HepG2 (cell line): Measurements from ENCODE around the gene CHMP6. TPM values are rescaled to one million over a fixed set of nuclear protein-coding genes. Genes with fewer than 3 reads are reported as not detected.

Source experiments
- ATRX ChIP-seq: sonication (generic); formaldehyde crosslinking; IDR thresholded peaks from 2 replicates; pipeline ENCODE4 v1.4.0; 2020; ENCODE audit warnings: missing genetic modification reagents, borderline replicate concordance
- HOXA3 ChIP-seq: sonication (generic); formaldehyde crosslinking; IDR thresholded peaks from 2 replicates; pipeline ENCODE4 v1.5.0; 2020; ENCODE audit warnings: missing genetic modification reagents
- TCF12 ChIP-seq, 2 experiments: fragments of 450-650 bp in 1 of 2; sonication (generic) in 1 of 2; formaldehyde crosslinking in 1 of 2; IDR thresholded peaks; 2 replicates each; pipeline versions ENCODE4 v1.6.1 to v1.8.0; 2017 to 2022; ENCODE audit warnings: antibody characterized with exemption in 1 of 2, mild to moderate bottlenecking in 1 of 2, missing genetic modification reagents in 1 of 2, moderate library complexity in 1 of 2
- ZEB1 ChIP-seq: IDR thresholded peaks from 2 replicates; pipeline ENCODE4 v1.6.1; 2012; ENCODE audit warnings: mild to moderate bottlenecking, low read depth, inconsistent platforms; ENCODE audit not compliant: insufficient replicate concordance
- ZMYM2 ChIP-seq: sonication (generic); formaldehyde crosslinking; IDR thresholded peaks from 2 replicates; pipeline ENCODE4 v1.8.0; 2022; ENCODE audit warnings: mild to moderate bottlenecking, missing genetic modification reagents
- ZSCAN25 ChIP-seq: sonication (generic); formaldehyde crosslinking; IDR thresholded peaks from 2 replicates; pipeline ENCODE4 v1.8.0; 2022; ENCODE audit warnings: mild to moderate bottlenecking, missing genetic modification reagents
- polyA plus RNA-seq, 8 experiments: library from polyadenylated mRNA; depleted of rRNA in 3 of 8; stranded (reverse) in 7 of 8; unstranded in 1 of 8; fragments of >200 nt; fragmentation: Illumina TruSeq in 4 of 8; extraction: Trizol in 4 of 8; gene quantifications; 2 replicates each; pipeline versions ENCODE4 v1.2.1 to v1.2.3, GENCODE V29; 2011 to 2016; ENCODE audit warnings: low read depth in 4 of 8, missing spikeins in 1 of 8, mixed read lengths in 1 of 8; ENCODE audit not compliant: insufficient read depth in 1 of 8
- total RNA-seq, 5 experiments: library from RNA; depleted of rRNA; stranded (reverse); fragments of >200 nt; fragmentation: Illumina TruSeq; extraction: Trizol; gene quantifications; 2 replicates each; pipeline ENCODE4 v1.2.3, GENCODE V29; 2016; ENCODE audit warnings: low read depth in 1 of 5
- TF ChIP-seq, protein P1 (sequence below): sonication (generic); formaldehyde crosslinking; IDR thresholded peaks from 2 replicates; pipeline ENCODE4 v1.5.0; 2020; ENCODE audit warnings: mild to moderate bottlenecking, missing genetic modification reagents
- TF ChIP-seq, protein P2 (sequence below): sonication (generic); formaldehyde crosslinking; IDR thresholded peaks from 2 replicates; pipeline ENCODE4 v1.5.1; 2020; ENCODE audit warnings: mild to moderate bottlenecking, missing genetic modification reagents, moderate library complexity

Gene CHMP6
- total and polyA plus RNA-seq, 2 of the 13 experiments (the other 11 are each of a cell fraction or from before 2014, with no cell fraction given), result 11.1 to 24.2 TPM

DNA sequence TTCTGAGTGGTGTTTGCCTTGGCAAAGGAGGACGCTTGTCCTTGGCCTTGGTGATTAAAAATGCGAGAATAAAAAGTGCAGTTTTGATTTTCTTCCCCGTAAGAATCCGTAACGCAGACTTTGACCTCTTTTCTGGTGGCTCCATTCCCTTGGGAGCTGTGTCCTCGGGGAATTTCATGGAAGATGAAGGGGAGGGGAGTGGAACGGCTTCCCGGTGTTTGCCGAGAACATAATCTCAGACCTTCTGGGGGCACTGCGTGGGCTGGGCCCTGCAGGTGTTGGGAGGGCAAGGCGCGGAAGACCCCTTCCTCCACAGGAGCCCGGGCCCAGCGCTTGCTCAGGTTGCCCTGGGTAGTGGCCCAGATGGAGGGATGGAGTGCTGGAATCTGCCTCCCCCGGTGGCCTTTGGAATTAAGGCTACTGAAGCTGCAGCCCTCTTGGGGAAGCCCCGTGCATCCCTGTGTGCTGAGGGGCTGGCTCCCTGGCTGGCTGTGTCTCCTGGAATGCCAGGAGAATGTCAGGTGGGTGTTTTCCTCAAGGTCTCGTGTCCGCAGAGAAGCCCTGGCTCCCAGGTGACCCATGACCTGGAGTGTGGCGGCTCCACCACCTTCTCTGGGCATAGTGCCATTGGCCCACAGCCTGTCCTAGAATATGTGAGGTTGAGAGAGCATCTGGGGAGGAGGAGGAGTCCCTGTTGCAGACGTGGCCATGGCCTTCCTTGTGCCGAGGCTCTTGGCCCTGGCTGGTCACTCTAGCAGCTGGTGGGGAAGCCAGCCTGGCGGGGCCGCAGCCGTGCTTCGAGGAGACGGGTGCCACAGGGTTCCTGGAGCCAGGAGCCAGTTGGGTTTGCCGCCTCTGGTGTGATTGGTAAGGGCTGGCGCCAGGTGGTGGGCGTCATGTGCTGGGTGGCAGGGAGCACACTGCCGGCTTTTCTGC lies 46.4 kb downstream of the CHMP6 start (continued):
- TF ChIP-seq ZEB1, result peak; percentile 36
- TF ChIP-seq ATRX (CRISPR knock-in tag), result no peak
- peak; percentile 7; the same call in 1 of the 2 replicates for TF ChIP-seq HOXA3 (CRISPR knock-in tag)
- 0 out of 2 replicates have a peak, but pooled peaks have one; percentile 23 for TF ChIP-seq ZMYM2 (CRISPR knock-in tag)
- TF ChIP-seq, protein P1, sequence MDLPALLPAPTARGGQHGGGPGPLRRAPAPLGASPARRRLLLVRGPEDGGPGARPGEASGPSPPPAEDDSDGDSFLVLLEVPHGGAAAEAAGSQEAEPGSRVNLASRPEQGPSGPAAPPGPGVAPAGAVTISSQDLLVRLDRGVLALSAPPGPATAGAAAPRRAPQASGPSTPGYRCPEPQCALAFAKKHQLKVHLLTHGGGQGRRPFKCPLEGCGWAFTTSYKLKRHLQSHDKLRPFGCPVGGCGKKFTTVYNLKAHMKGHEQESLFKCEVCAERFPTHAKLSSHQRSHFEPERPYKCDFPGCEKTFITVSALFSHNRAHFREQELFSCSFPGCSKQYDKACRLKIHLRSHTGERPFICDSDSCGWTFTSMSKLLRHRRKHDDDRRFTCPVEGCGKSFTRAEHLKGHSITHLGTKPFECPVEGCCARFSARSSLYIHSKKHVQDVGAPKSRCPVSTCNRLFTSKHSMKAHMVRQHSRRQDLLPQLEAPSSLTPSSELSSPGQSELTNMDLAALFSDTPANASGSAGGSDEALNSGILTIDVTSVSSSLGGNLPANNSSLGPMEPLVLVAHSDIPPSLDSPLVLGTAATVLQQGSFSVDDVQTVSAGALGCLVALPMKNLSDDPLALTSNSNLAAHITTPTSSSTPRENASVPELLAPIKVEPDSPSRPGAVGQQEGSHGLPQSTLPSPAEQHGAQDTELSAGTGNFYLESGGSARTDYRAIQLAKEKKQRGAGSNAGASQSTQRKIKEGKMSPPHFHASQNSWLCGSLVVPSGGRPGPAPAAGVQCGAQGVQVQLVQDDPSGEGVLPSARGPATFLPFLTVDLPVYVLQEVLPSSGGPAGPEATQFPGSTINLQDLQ (CRISPR knock-in tag), result peak; percentile 94
- no peak for TF ChIP-seq ZSCAN25 (CRISPR knock-in tag)
- TF ChIP-seq, protein P2, sequence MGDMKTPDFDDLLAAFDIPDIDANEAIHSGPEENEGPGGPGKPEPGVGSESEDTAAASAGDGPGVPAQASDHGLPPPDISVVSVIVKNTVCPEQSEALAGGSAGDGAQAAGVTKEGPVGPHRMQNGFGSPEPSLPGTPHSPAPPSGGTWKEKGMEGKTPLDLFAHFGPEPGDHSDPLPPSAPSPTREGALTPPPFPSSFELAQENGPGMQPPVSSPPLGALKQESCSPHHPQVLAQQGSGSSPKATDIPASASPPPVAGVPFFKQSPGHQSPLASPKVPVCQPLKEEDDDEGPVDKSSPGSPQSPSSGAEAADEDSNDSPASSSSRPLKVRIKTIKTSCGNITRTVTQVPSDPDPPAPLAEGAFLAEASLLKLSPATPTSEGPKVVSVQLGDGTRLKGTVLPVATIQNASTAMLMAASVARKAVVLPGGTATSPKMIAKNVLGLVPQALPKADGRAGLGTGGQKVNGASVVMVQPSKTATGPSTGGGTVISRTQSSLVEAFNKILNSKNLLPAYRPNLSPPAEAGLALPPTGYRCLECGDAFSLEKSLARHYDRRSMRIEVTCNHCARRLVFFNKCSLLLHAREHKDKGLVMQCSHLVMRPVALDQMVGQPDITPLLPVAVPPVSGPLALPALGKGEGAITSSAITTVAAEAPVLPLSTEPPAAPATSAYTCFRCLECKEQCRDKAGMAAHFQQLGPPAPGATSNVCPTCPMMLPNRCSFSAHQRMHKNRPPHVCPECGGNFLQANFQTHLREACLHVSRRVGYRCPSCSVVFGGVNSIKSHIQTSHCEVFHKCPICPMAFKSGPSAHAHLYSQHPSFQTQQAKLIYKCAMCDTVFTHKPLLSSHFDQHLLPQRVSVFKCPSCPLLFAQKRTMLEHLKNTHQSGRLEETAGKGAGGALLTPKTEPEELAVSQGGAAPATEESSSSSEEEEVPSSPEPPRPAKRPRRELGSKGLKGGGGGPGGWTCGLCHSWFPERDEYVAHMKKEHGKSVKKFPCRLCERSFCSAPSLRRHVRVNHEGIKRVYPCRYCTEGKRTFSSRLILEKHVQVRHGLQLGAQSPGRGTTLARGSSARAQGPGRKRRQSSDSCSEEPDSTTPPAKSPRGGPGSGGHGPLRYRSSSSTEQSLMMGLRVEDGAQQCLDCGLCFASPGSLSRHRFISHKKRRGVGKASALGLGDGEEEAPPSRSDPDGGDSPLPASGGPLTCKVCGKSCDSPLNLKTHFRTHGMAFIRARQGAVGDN, result peak; percentile 17; the same call in 1 of the 2 replicates
- TF ChIP-seq TCF12 (IDR thresholded peaks at IDR 0.05), result no peak
- TF ChIP-seq TCF12 (CRISPR knock-in tag; IDR thresholded peaks at IDR 0.05), result no peak
